ENCODE results near the gene ITGB7.
"Not testable (repeated sequence)": the region's sequence is repeated elsewhere in the genome, so short reads cannot be mapped to it uniquely, and the experiment has no call there.

ITGB7 gene

GRCh38 chr12:53205747-53206419 lies 1.2 kb downstream of the ITGB7 start:
- Histone ChIP-seq H3K4me3 (replicated peaks; ENCODE audit: insufficient read depth, low read length) (peak overlapping the region; percentile 28), H3K27me3 (ENCODE audit: insufficient read depth, poor library complexity, severe bottlenecking) (no peaks in the 10 kb centered on the region), H3K27ac (replicated peaks) (peak overlapping the region; percentile 35)
- TF ChIP-seq REST (IDR thresholded peaks at IDR 0.05; ENCODE audit: insufficient replicate concordance, low read depth) (no peak), CTCF (IDR thresholded peaks at IDR 0.05; ENCODE audit: insufficient read depth, low read length) (no peak), SPI1 (IDR thresholded peaks at IDR 0.05; ENCODE audit: borderline replicate concordance, low read depth) (no peak), GABPA (IDR thresholded peaks at IDR 0.05; ENCODE audit: low read depth) (no peak), POLR2AphosphoS5 (IDR thresholded peaks at IDR 0.05; ENCODE audit: low read depth) (no peak)
- DNase-seq (ENCODE audit: low read depth in 1 of 2, low spot score in 1 of 2), result peak; percentile 71 to 87

GRCh38 chr12:53204351-53204750 lies 2.7 kb downstream of the ITGB7 start:
- TF ChIP-seq SPI1 (IDR thresholded peaks at IDR 0.05; ENCODE audit: borderline replicate concordance, low read depth) (peak; percentile 57; the same call in 1 of the 2 replicates), GABPA (IDR thresholded peaks at IDR 0.05; ENCODE audit: low read depth) (no peak)
- no peak overlapping the region for H3K4me3 ChIP-seq (replicated peaks; ENCODE audit: insufficient read depth, low read length)
- no peaks in the 10 kb centered on the region for H3K27me3 ChIP-seq (ENCODE audit: insufficient read depth, poor library complexity, severe bottlenecking)
- no peak overlapping the region for H3K27ac ChIP-seq (replicated peaks)
- DNase-seq (ENCODE audit: low read depth in 1 of 2, low spot score in 1 of 2), result no peak

DNA sequence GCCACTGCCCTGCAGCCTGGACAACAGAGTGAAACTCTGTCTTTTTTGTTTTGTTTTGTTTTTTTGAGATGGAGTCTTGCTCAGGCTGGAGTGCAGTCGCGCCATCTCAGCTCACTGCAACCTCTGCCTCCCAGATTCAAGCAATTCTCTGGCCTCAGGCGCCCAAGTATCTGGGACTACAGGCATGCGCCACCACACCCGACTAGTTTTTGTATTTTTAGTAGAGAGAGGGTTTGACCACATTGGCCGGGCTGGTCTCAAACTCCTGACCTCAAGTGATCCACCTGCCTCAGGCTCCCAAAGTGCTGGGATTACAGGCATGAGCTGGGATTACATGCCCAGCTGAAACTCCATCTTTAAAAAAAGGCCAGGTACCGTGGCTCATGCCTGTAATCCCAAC lies 4.7 kb downstream of the ITGB7 start:
- not testable (repeated sequence) for H3K4me3 ChIP-seq (replicated peaks; ENCODE audit: insufficient read depth, low read length); DNase-seq (ENCODE audit: low read depth in 1 of 2, low spot score in 1 of 2); H3K27me3 ChIP-seq (ENCODE audit: insufficient read depth, poor library complexity, severe bottlenecking); H3K27ac ChIP-seq (replicated peaks)

DNA sequence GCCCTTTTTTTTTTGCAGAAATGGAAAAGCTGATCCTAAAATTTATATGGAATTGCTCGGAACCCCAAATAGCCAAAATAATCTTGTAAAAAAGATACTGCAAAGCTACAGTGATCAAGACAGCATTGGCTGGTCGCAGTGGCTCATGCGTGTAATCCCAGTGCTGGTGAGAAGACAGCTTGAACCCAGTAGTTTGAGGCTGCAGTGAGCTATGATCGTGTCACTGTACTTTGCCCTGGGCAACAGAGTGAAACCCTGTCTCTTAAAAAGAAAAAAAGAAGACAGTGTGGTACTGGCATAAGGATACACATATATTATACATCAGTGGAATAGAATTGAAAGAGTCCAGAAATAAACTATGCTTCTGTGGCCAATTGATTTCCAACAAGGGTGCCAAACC lies 5.4 kb downstream of the ITGB7 start:
- TF ChIP-seq POLR2AphosphoS5 (IDR thresholded peaks at IDR 0.05; ENCODE audit: low read depth), result no peak
- no peak for TF ChIP-seq REST (IDR thresholded peaks at IDR 0.05; ENCODE audit: insufficient replicate concordance, low read depth)
- no peak for TF ChIP-seq CTCF (IDR thresholded peaks at IDR 0.05; ENCODE audit: insufficient read depth, low read length)
- TF ChIP-seq GABPA (IDR thresholded peaks at IDR 0.05; ENCODE audit: low read depth), result no peak
- no peak for TF ChIP-seq SPI1 (IDR thresholded peaks at IDR 0.05; ENCODE audit: borderline replicate concordance, low read depth)
- DNase-seq (ENCODE audit: low read depth in 1 of 2, low spot score in 1 of 2), result no peak
- no peak overlapping the region for H3K4me3 ChIP-seq (replicated peaks; ENCODE audit: insufficient read depth, low read length)
- no peaks in the 10 kb centered on the region for H3K27me3 ChIP-seq (ENCODE audit: insufficient read depth, poor library complexity, severe bottlenecking)
- no peak overlapping the region for H3K27ac ChIP-seq (replicated peaks)

DNA sequence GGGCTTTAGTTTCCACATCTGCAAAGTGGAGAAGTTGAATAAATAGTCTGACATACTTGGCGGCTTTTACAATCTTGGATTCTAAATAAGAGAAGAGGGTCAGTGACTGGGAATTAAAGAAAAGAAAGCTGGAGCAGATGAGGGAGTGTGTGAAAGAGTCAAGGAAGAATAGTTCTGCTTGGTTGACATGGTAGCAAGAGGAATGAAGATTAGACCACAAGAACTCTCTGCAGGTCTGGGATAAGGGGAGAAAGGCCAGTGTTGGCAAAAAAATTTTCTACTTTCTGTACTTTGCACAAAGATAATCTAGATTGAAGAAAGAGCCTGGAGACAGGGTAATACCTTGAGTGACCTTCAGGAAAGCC lies 5.9 kb downstream of the ITGB7 start:
- no peak overlapping the region for H3K4me3 ChIP-seq (replicated peaks; ENCODE audit: insufficient read depth, low read length)
- no peaks in the 10 kb centered on the region for H3K27me3 ChIP-seq (ENCODE audit: insufficient read depth, poor library complexity, severe bottlenecking)
- H3K27ac ChIP-seq (replicated peaks), result no peak overlapping the region
- DNase-seq (ENCODE audit: low read depth in 1 of 2, low spot score in 1 of 2), result no peak
- no peak for TF ChIP-seq SPI1 (IDR thresholded peaks at IDR 0.05; ENCODE audit: borderline replicate concordance, low read depth)
- TF ChIP-seq CTCF (IDR thresholded peaks at IDR 0.05; ENCODE audit: insufficient read depth, low read length), result no peak
- TF ChIP-seq GABPA (IDR thresholded peaks at IDR 0.05; ENCODE audit: low read depth), result no peak
- TF ChIP-seq POLR2AphosphoS5 (IDR thresholded peaks at IDR 0.05; ENCODE audit: low read depth), result no peak
- no peak for TF ChIP-seq REST (IDR thresholded peaks at IDR 0.05; ENCODE audit: insufficient replicate concordance, low read depth)
